GM19025 (cell line): Measurements from ENCODE around the gene CTBS.
"Not testable (repeated sequence)": the region's sequence is repeated elsewhere in the genome, so short reads cannot be mapped to it uniquely, and the experiment has no call there.

Experiments used
- ATAC-seq: cut with Tn5 transposase; IDR thresholded peaks from one replicate; pipeline ENCODE4 v1.9.1; 2021; ENCODE audit warnings: mild to moderate bottlenecking, low read depth, moderate library complexity; ENCODE audit not compliant: unreplicated experiment

Gene CTBS, protein sequence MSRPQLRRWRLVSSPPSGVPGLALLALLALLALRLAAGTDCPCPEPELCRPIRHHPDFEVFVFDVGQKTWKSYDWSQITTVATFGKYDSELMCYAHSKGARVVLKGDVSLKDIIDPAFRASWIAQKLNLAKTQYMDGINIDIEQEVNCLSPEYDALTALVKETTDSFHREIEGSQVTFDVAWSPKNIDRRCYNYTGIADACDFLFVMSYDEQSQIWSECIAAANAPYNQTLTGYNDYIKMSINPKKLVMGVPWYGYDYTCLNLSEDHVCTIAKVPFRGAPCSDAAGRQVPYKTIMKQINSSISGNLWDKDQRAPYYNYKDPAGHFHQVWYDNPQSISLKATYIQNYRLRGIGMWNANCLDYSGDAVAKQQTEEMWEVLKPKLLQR

DNA sequence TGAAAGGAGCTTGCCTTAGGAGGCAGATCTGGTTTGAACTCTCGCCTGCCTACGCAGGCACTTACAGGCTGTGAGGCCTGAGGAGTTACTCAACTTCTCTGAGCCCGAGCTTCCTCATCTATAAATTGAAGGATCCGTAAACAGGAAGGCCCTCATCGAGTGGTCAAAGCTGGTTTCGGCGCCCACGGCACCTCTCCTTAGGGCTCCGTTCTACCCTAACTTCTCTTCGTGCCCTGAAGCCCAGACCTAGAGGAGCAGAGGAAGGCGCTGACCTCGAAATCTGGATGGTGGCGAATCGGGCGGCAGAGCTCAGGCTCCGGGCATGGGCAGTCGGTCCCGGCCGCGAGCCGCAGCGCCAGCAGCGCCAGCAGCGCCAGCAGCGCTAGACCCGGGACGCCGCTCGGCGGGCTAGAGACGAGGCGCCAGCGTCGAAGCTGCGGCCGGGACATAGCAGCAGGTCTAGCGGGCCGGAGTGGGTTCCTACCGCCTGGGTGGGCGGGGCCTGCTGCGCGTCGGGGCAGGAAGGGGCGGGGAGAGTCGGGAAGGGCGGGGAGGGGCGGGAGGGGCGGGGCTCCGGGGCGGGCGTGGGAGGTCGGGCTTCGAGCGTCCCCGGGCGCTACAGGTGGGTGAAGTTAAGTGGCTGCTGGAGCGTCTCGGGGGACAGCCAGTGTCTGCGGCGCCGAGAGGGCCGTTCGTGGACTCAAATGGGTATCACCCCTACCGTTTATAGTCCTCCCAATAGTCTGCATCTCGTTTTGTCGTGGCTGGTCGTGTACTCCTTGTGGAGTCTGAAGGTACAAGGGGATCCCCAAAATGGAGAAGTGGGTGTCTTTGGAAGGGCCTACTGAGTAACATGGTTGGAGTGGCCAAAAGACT, at the start of gene CTBS:
Gene CTBS, minus strand, starts transcription at position 474 of the 876 bp plus-strand sequence. Its CDS starts 25 bp downstream, at position 449.
- ATAC-seq = peak; percentile 83

DNA sequence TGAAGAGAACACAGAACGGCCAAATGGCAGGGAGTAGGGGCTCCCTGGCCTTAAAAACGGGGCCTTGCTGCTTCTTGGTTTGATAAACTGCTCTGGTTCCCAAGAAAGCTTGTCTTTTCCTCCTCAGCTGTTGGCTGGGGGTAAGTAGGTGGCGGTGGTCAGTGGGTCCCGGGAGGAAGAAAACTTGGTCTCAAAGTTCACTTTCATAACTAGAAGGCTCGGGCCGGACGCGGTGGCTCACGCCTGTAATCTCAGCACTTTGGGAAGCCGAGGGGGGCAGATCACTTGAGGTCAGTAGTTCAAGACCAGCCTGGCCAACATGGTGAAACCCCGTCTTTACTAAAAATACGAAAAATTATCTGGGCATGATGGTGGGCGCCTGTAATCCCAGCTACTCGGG, 47.3 kb upstream of the CTBS start:
- ATAC-seq = no peak

DNA sequence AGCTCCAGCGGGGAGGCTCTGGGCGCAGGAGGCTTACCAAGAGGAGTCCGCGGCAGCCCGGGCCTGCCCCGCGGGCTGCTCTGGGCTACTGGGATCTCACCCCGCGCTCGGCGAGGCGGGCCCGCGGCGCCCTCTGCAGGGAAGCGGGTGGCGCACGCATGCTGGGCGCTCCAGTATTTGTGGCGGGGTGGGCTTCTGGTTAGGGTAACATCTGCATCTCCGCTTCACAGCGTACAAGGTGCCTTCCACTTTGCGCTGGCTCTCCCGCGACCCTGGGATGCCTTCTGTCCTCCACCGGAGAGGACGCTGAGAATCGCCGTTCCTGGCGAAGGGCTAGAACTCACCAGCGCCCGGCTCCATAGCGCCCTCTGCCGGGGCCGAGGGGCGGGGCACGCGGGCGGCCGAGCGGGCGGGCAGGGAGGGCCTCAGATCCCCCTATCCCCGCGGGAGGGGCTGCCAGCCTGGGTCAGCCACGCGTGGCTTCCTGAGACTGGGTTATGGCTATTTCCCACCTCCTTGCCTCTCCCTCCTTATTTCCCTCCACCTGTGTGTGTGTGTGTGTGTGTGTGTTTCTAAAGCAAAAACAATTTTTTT, 46.6 kb upstream of the CTBS start:
- ATAC-seq = peak; percentile 95

DNA sequence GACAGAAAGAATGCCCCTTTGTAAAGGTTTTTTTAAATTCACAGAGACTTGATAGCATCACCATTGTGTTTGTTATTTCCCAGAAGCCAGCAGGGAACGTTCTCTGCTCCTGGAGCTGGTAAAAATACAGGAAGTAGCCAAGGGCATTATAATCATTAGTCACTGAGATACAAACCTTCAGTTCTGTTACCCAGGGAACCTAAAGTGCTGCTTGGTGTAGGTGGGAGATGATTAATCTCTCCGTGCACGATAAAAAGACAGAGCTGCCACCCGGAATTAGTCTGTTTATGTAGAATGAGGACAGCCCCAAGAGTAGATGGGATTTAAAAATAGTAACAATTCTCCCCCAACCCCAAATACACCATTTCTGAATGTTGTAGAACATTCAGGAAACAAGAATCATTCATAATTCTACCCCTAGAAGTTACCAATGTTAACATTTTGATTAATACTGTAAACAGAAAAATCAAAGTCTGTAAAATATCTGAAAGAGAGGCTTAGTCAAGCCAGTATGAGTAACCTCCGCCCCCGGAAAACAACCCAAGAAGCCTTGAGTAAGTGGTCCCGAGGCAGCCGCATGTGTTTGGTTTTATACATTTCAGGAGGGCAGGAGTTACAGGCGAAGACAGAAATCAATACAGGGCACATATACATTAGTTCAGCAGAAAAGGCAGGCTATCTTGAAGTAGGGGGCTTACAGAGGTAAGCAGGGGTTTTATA, 45.3 kb upstream of the CTBS start:
- ATAC-seq = no peak

DNA sequence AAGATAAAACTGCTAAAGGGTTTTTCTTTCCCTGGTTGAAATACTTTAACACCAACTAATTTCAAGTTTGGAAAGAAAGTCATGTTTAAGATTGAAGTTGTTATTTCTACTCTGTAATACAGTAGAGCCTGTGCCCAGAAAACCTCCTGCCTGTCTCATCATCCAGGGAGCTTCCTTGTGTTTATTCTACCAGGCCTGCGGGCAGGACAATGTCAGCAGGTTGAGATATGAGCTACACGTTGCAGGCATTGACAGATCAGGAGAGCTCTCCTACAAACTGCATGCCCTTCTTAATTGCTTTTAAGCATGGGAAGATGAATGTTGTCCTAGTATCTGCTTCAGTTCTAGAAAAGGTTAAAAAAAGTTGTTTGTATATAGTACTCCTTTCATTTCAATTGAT, 43.1 kb upstream of the CTBS start:
- no peak for ATAC-seq

DNA sequence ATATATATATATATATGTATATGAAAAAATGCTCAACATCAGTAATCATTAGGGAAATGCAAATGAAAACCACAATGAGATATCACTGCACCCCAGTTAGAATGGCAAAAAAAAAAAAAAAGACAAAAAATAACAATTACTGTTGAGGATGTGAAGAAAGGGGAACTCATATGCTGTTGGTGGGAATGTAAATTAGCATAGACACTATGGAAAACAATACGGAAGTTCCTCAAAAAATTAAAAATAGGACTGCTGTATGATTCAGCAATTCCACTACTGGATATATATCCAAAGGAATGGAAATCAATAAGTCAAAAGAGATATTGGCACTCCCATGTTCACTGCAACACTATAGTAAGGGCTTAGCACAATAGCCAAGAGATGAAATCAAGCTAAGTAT, 41.5 kb upstream of the CTBS start:
- no peak for ATAC-seq

DNA sequence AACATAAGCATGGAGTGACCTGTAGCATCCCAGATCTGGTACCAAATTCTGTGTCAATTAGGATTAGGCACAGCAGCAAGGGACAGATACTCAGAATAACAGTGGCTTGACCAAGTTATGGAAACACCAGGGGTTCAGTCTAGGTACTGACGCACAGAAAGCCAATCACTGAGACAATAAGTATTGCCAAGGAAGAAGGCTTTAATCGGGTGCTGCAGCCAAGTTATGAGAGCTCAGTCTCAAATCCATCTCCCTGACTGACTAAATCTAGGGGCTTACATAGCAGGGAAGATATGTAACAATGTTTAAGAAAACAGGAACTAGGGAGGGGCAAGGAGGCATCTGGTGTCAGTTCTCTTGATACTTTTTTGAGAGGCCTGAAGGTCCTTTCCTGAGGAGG, 39.6 kb upstream of the CTBS start:
- no peak for ATAC-seq

DNA sequence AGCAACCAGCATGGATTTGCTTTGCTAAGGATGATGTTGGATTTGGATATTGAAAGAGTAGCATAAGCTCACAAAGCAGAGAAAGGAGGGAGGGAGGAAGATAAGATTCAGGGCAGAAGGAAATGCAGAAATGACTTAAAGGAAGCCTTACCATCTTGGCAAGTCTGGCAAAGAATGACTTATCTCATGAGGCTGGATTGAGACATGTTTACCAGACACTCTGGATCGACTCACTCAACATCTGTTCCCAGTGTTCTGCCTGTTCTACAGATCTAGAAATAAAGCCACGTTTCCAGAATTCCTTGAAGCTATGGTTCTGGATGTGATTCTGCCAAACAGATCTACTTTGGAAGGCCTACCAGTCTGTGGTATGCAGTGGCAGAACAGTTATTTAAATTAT, 38.8 kb upstream of the CTBS start:
- ATAC-seq = no peak

DNA sequence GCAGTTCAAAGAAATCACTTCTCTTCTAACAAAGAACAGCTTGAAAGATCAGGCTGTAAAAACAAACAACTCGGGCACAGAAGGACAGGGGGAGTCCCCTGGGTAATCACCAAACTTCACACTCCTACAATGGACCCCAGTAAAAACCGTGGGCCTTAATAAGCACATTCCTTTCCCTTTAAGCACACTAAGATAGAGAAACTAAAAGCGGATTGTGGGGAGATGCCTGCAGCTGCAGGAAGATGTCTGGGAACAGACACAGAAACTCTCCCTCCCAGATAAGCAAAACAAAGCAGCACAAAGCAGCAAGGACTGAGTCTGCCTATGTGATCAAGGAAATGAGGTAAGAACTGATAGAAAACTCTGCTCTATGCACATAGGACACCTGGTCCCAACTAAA, 37.6 kb upstream of the CTBS start:
- peak; percentile 74 for ATAC-seq

DNA sequence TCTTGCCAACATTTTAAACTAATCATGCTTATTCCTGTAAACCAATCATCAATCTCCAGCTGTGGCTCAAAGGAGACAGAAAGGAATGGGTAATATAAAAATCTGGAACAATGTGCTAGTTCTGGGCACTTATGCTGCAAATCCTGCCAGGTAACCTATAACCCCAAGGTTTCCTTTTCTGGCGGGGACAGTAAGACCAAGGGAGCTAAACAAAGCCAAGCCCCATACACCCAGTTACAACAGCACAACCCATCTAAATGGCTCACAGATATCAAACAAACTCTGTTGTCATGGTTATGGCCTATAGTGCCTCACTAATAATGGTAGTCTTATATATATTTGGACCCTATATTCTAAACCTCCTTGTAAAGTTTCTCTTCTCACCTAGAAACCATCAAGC, 36.9 kb upstream of the CTBS start:
- ATAC-seq = no peak

DNA sequence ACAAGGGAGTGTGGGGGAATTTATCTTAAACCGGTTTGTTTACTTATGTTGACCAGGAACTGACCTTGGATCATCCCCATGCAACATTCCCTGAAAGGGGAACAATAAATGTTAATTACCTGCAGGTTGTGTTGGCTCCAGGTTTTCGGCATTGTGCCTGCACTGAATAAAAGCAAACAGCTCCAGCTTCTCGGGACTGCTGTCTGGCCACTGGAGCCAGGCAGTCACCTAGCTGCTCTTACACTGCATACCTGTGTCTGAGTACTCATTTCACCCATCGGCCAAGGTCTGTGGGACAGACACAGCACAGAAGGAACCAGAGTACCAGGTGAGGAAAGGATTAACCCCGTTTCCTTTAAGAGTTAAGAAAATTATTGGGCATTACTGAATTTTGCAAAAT, 32.7 kb upstream of the CTBS start:
- no peak for ATAC-seq

DNA sequence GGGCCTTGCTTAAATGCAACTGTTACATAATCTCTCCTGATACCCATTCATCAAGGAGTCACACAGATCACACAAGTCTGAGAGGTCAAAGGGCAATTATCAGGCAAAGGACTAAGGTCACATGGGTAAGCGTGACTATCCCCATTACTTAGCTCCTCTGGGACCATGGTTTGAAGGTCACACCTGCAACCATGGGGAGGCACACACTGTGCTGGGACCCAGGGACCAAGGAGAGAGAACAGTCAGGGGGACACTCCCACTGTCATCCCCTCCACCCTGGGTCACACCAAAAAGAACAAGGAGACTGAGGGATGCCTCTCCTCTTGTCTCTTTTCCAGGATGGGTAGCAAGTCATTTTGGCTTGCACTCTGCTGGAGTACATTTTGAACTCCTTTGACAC, 30.9 kb upstream of the CTBS start:
- ATAC-seq = no peak

DNA sequence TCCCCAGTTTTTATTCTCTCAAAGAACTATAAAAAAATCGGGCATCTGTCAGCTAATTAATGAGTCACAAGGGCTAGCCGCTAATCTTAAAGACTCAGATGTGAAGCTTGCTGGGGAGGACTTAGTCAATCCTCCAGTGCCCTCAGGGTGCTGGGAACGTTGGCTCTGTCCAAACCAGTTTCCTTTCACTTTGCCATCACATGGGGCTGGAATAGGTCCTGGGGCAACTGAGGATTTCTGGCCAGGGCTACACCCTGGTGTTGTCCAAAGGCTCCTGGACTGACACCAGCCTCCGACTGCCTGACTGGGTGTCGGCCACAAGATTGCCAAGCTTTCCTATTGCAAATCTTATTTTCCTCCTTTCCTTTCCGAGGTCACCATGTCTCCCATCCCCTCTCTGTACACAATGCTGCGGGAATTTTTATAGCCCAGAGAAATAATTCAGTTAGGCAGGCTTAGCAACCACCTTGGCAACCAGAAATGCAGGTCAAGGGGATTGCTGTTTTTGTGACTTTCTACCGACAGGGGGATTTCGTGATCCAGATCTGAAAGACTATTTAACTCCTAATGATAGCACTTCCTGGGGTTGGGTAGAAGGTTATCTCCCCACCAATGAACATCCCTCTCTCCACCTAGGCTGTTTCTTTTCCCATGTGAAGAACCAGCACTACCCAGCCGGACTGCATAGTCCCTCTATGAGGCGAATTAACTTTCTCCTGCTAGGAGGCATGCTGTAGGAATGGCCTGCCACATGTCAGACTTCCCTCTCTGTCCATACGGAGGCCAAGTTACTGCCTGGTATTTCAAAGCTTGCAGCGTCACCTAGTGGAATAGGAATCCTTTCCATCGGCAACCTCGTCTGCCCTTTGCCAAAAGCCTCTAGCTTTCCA, 29.9 kb upstream of the CTBS start:
- no peak for ATAC-seq

DNA sequence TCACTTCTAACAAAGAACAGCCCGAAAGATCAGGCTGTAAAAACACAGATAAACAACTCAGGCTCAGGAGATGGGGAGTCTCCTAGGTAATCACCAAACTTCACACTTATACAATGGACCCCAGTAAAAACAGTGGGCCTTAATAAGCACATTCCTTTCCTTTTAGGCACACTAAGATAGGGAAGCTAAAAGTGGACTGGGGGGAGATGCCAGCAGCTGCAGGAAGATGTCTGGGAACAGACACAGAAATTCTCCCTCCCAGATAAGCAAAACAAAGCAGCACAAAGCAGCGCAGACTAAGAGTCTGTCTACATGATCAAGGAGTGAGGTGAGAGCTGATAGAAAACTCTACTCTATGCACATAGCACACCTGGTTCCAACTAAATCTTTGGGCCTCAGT, 29.0 kb upstream of the CTBS start:
- no peak for ATAC-seq

DNA sequence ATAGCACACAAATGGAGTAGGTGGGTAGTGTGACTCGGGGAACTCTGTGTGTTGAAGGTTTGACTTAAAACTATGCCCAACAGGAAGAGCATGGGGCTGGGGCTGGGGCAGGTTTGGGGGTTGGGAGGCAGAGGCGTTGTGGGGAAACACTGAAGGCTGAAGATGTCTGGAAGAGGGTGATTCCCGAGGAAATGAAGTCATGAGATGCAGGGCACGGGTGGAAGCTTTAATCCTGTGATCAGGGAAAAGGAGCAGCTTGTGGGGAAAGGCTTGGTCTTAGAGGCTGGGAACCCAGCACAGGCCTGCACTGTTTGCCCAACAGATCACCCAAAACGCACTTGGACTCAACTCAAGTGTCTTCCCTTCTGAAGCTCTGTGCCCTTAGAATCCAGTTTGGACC, 26.6 kb upstream of the CTBS start:
- no peak for ATAC-seq

DNA sequence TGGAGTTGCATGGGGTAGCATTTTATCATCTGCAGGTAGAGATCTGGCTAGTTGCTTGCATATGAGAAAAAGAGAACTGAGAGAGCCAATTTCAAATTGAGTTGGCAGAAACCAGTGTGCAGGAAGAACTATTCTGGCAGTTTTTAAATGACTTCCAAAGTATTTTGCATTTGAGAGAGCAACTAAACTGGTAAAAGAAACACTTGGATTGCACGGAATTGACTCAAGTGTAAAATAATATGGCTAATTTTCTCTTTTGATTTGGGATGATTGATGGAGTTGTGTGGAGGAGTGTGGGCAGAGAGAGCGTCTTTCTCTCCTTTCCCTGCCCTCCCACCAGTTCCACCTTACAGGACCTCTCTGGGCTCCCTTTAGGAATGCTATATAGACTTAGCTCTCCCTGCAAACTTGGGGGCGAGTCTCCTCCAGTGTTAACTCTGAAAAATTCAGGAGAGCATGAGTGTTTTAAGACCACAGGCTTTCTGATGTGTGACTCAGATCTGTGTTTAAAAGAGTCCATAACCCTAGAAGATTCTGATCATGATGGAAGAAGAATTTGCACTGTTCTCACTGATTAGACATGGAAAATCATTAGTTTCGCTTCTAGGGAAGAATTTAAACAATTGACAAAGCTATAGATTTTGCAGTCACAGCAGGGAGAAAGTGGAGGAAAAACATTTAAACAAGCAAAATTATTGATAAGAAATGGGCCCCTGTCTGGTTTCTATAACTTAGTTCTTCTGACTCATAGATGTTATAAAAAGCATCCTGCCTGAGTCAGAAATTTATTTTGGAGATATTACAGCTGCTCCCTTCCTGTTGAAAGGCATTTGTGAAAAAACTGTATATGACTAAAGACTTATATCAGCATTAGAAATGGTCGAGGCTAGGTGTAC, 24.9 kb upstream of the CTBS start:
- ATAC-seq = peak; percentile 72

DNA sequence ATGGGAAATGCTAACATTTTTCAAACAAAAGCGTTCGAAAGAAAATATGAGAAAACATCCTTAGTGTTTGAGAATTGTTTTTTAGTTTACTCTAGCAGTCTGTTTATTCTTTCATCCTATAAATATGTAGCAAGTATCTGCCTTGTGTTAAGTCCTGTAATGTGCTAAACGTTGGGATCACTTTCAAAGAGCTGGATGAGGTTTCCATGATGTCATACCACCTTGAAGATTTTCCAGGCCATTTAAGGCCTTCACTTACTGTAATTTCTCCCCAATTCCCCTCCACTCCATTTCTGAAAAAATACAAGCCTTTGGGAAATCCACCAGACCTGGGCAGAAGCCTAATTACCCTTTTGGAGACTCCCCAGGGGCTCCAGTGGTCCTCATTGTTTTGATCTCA, 24.2 kb upstream of the CTBS start:
- peak; percentile 5 for ATAC-seq

DNA sequence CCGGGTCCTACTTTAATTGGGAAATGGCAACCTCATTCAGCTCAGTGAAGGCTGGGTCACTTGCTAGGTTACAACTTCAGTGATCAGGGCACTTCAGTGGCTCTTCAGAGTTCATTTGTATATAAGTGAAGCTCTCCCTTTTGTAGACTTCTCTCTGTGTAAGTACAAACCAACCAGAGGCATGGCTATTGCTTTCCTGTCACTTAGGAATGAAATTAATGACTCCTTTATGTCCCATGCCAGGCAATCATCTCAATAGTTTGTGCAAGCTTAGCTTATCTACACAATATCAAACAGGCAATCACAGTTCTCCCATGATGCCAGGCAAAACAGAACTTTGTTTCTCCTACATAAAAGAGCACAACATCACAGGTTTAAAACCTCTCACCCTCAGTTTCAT, 22.8 kb upstream of the CTBS start:
- ATAC-seq = no peak

DNA sequence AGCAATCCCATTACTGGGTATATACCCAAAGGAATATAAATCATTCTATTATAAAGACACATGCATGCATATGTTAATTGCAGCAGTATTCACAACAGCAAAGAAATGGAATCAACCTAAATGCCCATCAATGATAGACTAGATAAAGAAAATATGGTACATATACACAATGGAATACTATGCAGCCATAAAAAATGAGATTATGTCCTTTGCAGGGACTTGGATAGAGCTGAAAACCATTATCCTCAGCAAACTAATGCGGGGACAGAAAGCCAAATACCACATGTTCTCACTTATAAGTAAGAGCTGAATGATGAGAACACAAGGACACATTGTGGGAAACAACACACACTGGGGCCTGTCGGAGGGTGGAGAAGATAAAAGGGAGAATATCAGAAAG, 20.7 kb upstream of the CTBS start:
- ATAC-seq = not testable (repeated sequence)
